NOMO-1 (cell line): ENCODE results near the gene TPSB2.
"Not testable (repeated sequence)": the region's sequence is repeated elsewhere in the genome, so short reads cannot be mapped to it uniquely, and the experiment has no call there.

Experiments used
- DNase-seq, 2 experiments: peaks; one replicate each; lab custom pipeline; 2025; ENCODE audit not compliant: unreplicated experiment in 2 of 2; lab: John Stamatoyannopoulos, UW

TPSB2 gene

GRCh38 chr16:1230084-1230470 is at the start of gene TPSB2:
TPSB2 (minus strand) TSS chr16:1230184; CDS start chr16:1229951, 233 bp downstream.
- DNase-seq: not testable (repeated sequence)

- no peak for DNase-seq
Measured at GRCh38 chr16:1279081-1279944, 49.3 kb upstream of the TPSB2 start.

- DNase-seq: no peak
Measured at GRCh38 chr16:1278477-1278876, 48.5 kb upstream of the TPSB2 start.

GRCh38 chr16:1277617-1278282 is 47.8 kb upstream of the TPSB2 start:
- no peak for DNase-seq

- DNase-seq: no peak
Measured at GRCh38 chr16:1277151-1277598, 47.2 kb upstream of the TPSB2 start.

- no peak for DNase-seq
Measured at GRCh38 chr16:1276580-1276878, 46.5 kb upstream of the TPSB2 start.

GRCh38 chr16:1275791-1276579 is 46.0 kb upstream of the TPSB2 start:
- no peak for DNase-seq

GRCh38 chr16:1274767-1275166 is 44.8 kb upstream of the TPSB2 start:
- no peak for DNase-seq

- DNase-seq: no peak
Measured at GRCh38 chr16:1273816-1274215, 43.8 kb upstream of the TPSB2 start.

- no peak for DNase-seq
Measured at GRCh38 chr16:1272453-1273198, 42.6 kb upstream of the TPSB2 start.

- DNase-seq: not testable (repeated sequence)
Measured at GRCh38 chr16:1271724-1272413, 41.9 kb upstream of the TPSB2 start.

- no peak for DNase-seq
Measured at GRCh38 chr16:1271380-1271723, 41.4 kb upstream of the TPSB2 start.

GRCh38 chr16:1269418-1269817 is 39.4 kb upstream of the TPSB2 start:
- not testable (repeated sequence) for DNase-seq

GRCh38 chr16:1265826-1266225 is 35.8 kb upstream of the TPSB2 start:
- no peak for DNase-seq

- no peak for DNase-seq
Measured at GRCh38 chr16:1265090-1265630, 35.2 kb upstream of the TPSB2 start.

- no peak for DNase-seq
Measured at GRCh38 chr16:1264345-1265089, 34.5 kb upstream of the TPSB2 start.

- DNase-seq: no peak
Measured at GRCh38 chr16:1263591-1264344, 33.8 kb upstream of the TPSB2 start.

- DNase-seq: no peak
Measured at GRCh38 chr16:1262846-1263221, 32.9 kb upstream of the TPSB2 start.
